Measurements from ENCODE around the gene PLAC8L1. TPM values are rescaled to one million over a fixed set of nuclear protein-coding genes. Genes with fewer than 3 reads are reported as not detected.

The PLAC8L1 gene
- total RNA-seq, 5 donors from 2014 or later (not counting 1 experiment from before 2014, with no cell fraction given) = 0.43 to 1.4 (median 0.60) TPM; not detected in 2

- POLR2A ChIA-PET = no interaction called here
- Mint-ChIP-seq H3K27me3 (no peaks in the 10 kb centered on the region), H3K4me3 (no peak overlapping the region), H3K36me3 (no peaks in the 10 kb centered on the region), H3K27ac (no peak overlapping the region), H3K4me1 (no peaks in the 10 kb centered on the region), H3K9me3 (no peaks in the 10 kb centered on the region)
- H3K36me3 ChIP-seq (ENCODE audit: control insufficient read depth in 2 of 2, extremely low read depth in 1 of 2, insufficient read depth in 1 of 2, low read length in 1 of 2) = no peaks in the 10 kb centered on the region
- CTCF ChIA-PET = no interaction called here
- WGBS (ENCODE audit: insufficient coverage) = no CpG with 5 or more reads among the region's 3 CpGs
- DNase-seq (no peak), ATAC-seq (replicated peaks in 1 of 4) (no peak)
- H3K4me3 ChIP-seq (ENCODE audit: control insufficient read depth in 1 of 2, extremely low read depth in 1 of 2, low read length in 1 of 2) = no peak overlapping the region
- no peak overlapping the region for H3K27ac ChIP-seq (ENCODE audit: low read length)
- H3K27me3 ChIP-seq (replicated peaks in 1 of 2; ENCODE audit: control insufficient read depth in 2 of 2, extremely low read depth in 1 of 2, insufficient read depth in 2 of 2, low read length in 1 of 2) = no peaks in the 10 kb centered on the region
- H3K9me3 ChIP-seq = no peaks in the 10 kb centered on the region
- no peaks in the 10 kb centered on the region for H3K4me1 ChIP-seq (ENCODE audit: control insufficient read depth in 1 of 2, extremely low read depth in 1 of 2, insufficient read depth in 2 of 2, low read length in 2 of 2)
Measured at GRCh38 chr5:146088098-146088497, 17.3 kb downstream of the PLAC8L1 start.

GRCh38 chr5:146084376-146084775 lies 21.0 kb downstream of the PLAC8L1 start:
- H3K4me1 Mint-ChIP-seq = peaks cover 0 to 9% (median 9%) of the 10 kb centered on the region in 3 donors
- no peak overlapping the region for H3K27ac ChIP-seq (ENCODE audit: low read length)
- peaks cover 0 to 6% of the 10 kb centered on the region in 2 donors for H3K27me3 Mint-ChIP-seq
- no peak for ATAC-seq (replicated peaks in 1 of 4)
- no peaks in the 10 kb centered on the region for H3K27me3 ChIP-seq (replicated peaks in 1 of 2; ENCODE audit: control insufficient read depth in 2 of 2, extremely low read depth in 1 of 2, insufficient read depth in 2 of 2, low read length in 1 of 2)
- no peaks in the 10 kb centered on the region for H3K9me3 Mint-ChIP-seq
- peaks cover 3 to 4% of the 10 kb centered on the region in 2 experiments for H3K4me1 ChIP-seq (ENCODE audit: control insufficient read depth in 1 of 2, extremely low read depth in 1 of 2, insufficient read depth in 2 of 2, low read length in 2 of 2)
- DNase-seq = no peak
- ChIA-PET CTCF (no interaction called here), POLR2A (no interaction called here)
- H3K36me3 ChIP-seq (ENCODE audit: control insufficient read depth in 2 of 2, extremely low read depth in 1 of 2, insufficient read depth in 1 of 2, low read length in 1 of 2) = no peaks in the 10 kb centered on the region
- no peak overlapping the region for H3K4me3 Mint-ChIP-seq
- WGBS (ENCODE audit: insufficient coverage) = 87% methylated on average over 2 of the region's 4 CpGs
- no peaks in the 10 kb centered on the region for H3K9me3 ChIP-seq
- H3K36me3 Mint-ChIP-seq = no peaks in the 10 kb centered on the region
- no peak overlapping the region for H3K4me3 ChIP-seq (ENCODE audit: control insufficient read depth in 1 of 2, extremely low read depth in 1 of 2, low read length in 1 of 2)
- H3K27ac Mint-ChIP-seq = no peak overlapping the region

- CTCF ChIA-PET = no interaction called here
- Mint-ChIP-seq H3K27ac (no peak overlapping the region), H3K27me3 (peaks cover 0 to 6% of the 10 kb centered on the region in 2 donors), H3K36me3 (no peaks in the 10 kb centered on the region), H3K4me3 (no peak overlapping the region), H3K9me3 (no peaks in the 10 kb centered on the region), H3K4me1 (peaks cover 0 to 14% (median 13%) of the 10 kb centered on the region in 3 donors)
- WGBS (ENCODE audit: insufficient coverage) = 88% methylated on average over 1 of the region's 3 CpGs
- Histone ChIP-seq H3K36me3 (ENCODE audit: control insufficient read depth in 2 of 2, extremely low read depth in 1 of 2, insufficient read depth in 1 of 2, low read length in 1 of 2) (no peaks in the 10 kb centered on the region), H3K27ac (ENCODE audit: low read length) (no peak overlapping the region), H3K27me3 (replicated peaks in 1 of 2; ENCODE audit: control insufficient read depth in 2 of 2, extremely low read depth in 1 of 2, insufficient read depth in 2 of 2, low read length in 1 of 2) (no peaks in the 10 kb centered on the region), H3K9me3 (no peaks in the 10 kb centered on the region), H3K4me3 (ENCODE audit: control insufficient read depth in 1 of 2, extremely low read depth in 1 of 2, low read length in 1 of 2) (no peak overlapping the region), H3K4me1 (ENCODE audit: control insufficient read depth in 1 of 2, extremely low read depth in 1 of 2, insufficient read depth in 2 of 2, low read length in 2 of 2) (peaks cover 3 to 4% of the 10 kb centered on the region in 2 experiments)
- DNase-seq = no peak
- ATAC-seq (replicated peaks in 1 of 4) = no peak
- POLR2A ChIA-PET = no interaction called here
Measured at GRCh38 chr5:146082798-146083197, 22.6 kb downstream of the PLAC8L1 start.

GRCh38 chr5:146081556-146081955 lies 23.8 kb downstream of the PLAC8L1 start:
- H3K27me3 Mint-ChIP-seq = peaks cover 0 to 6% of the 10 kb centered on the region in 2 donors
- peaks cover 0 to 14% (median 13%) of the 10 kb centered on the region in 3 donors for H3K4me1 Mint-ChIP-seq
- Histone ChIP-seq H3K4me1 (ENCODE audit: control insufficient read depth in 1 of 2, extremely low read depth in 1 of 2, insufficient read depth in 2 of 2, low read length in 2 of 2) (peaks cover 3 to 4% of the 10 kb centered on the region in 2 experiments), H3K4me3 (ENCODE audit: control insufficient read depth in 1 of 2, extremely low read depth in 1 of 2, low read length in 1 of 2) (no peak overlapping the region), H3K36me3 (ENCODE audit: control insufficient read depth in 2 of 2, extremely low read depth in 1 of 2, insufficient read depth in 1 of 2, low read length in 1 of 2) (no peaks in the 10 kb centered on the region), H3K27ac (ENCODE audit: low read length) (no peak overlapping the region), H3K27me3 (replicated peaks in 1 of 2; ENCODE audit: control insufficient read depth in 2 of 2, extremely low read depth in 1 of 2, insufficient read depth in 2 of 2, low read length in 1 of 2) (no peaks in the 10 kb centered on the region), H3K9me3 (no peaks in the 10 kb centered on the region)
- ATAC-seq (replicated peaks in 1 of 4) (no peak), DNase-seq (no peak)
- H3K4me3 Mint-ChIP-seq = no peak overlapping the region
- no peaks in the 10 kb centered on the region for H3K9me3 Mint-ChIP-seq
- WGBS (ENCODE audit: insufficient coverage) = 100% methylated on average over 1 of the region's 6 CpGs
- H3K27ac Mint-ChIP-seq = no peak overlapping the region
- no peaks in the 10 kb centered on the region for H3K36me3 Mint-ChIP-seq
- CTCF ChIA-PET = no interaction called here
- POLR2A ChIA-PET = no interaction called here

- H3K4me3 Mint-ChIP-seq = no peak overlapping the region
- DNase-seq = peak in 1 of 35 experiments; percentile 13
Measured at GRCh38 chr5:146079695-146080373, 25.5 kb downstream of the PLAC8L1 start.

GRCh38 chr5:146078566-146078965 lies 26.8 kb downstream of the PLAC8L1 start:
- Histone ChIP-seq H3K9me3 (no peaks in the 10 kb centered on the region), H3K27me3 (replicated peaks in 1 of 2; ENCODE audit: control insufficient read depth in 2 of 2, extremely low read depth in 1 of 2, insufficient read depth in 2 of 2, low read length in 1 of 2) (peaks cover 0 to 5% of the 10 kb centered on the region in 2 experiments), H3K4me3 (ENCODE audit: control insufficient read depth in 1 of 2, extremely low read depth in 1 of 2, low read length in 1 of 2) (no peak overlapping the region), H3K4me1 (ENCODE audit: control insufficient read depth in 1 of 2, extremely low read depth in 1 of 2, insufficient read depth in 2 of 2, low read length in 2 of 2) (peaks cover 3 to 4% of the 10 kb centered on the region in 2 experiments), H3K36me3 (ENCODE audit: control insufficient read depth in 2 of 2, extremely low read depth in 1 of 2, insufficient read depth in 1 of 2, low read length in 1 of 2) (no peaks in the 10 kb centered on the region), H3K27ac (ENCODE audit: low read length) (no peak overlapping the region)
- H3K27me3 Mint-ChIP-seq = peaks cover 1 to 10% of the 10 kb centered on the region in 2 donors
- peaks cover 0 to 14% (median 13%) of the 10 kb centered on the region in 3 donors for H3K4me1 Mint-ChIP-seq
- H3K36me3 Mint-ChIP-seq = no peaks in the 10 kb centered on the region
- no peak for ATAC-seq (replicated peaks in 1 of 4)
- H3K9me3 Mint-ChIP-seq = no peaks in the 10 kb centered on the region
- no CpG with 5 or more reads among the region's 2 CpGs for WGBS (ENCODE audit: insufficient coverage)
- DNase-seq = no peak
- POLR2A ChIA-PET = no interaction called here
- CTCF ChIA-PET = no interaction called here
- no peak overlapping the region for H3K27ac Mint-ChIP-seq
- H3K4me3 Mint-ChIP-seq = no peak overlapping the region

More at GRCh38 chr5:146079695-146080373, 25.5 kb downstream of the PLAC8L1 start:
- POLR2A ChIA-PET = no interaction called here
- no peak overlapping the region for H3K4me3 ChIP-seq (ENCODE audit: control insufficient read depth in 1 of 2, extremely low read depth in 1 of 2, low read length in 1 of 2)
- H3K27me3 Mint-ChIP-seq = peaks cover 0 to 8% of the 10 kb centered on the region in 2 donors
- H3K9me3 Mint-ChIP-seq = no peaks in the 10 kb centered on the region
- H3K27me3 ChIP-seq (replicated peaks in 1 of 2; ENCODE audit: control insufficient read depth in 2 of 2, extremely low read depth in 1 of 2, insufficient read depth in 2 of 2, low read length in 1 of 2) = peaks cover 0 to 3% of the 10 kb centered on the region in 2 experiments
- peaks cover 0 to 14% (median 13%) of the 10 kb centered on the region in 3 donors for H3K4me1 Mint-ChIP-seq
- no peaks in the 10 kb centered on the region for H3K9me3 ChIP-seq
- H3K4me1 ChIP-seq (ENCODE audit: control insufficient read depth in 1 of 2, extremely low read depth in 1 of 2, insufficient read depth in 2 of 2, low read length in 2 of 2) = peaks cover 3 to 4% of the 10 kb centered on the region in 2 experiments
- no peaks in the 10 kb centered on the region for H3K36me3 Mint-ChIP-seq
- H3K27ac Mint-ChIP-seq = no peak overlapping the region
- 0% methylated on average over 1 of the region's 7 CpGs for WGBS (ENCODE audit: insufficient coverage)
- ATAC-seq (replicated peaks in 1 of 4) = no peak
- H3K27ac ChIP-seq (ENCODE audit: low read length) = no peak overlapping the region
- H3K36me3 ChIP-seq (ENCODE audit: control insufficient read depth in 2 of 2, extremely low read depth in 1 of 2, insufficient read depth in 1 of 2, low read length in 1 of 2) = no peaks in the 10 kb centered on the region
- CTCF ChIA-PET = no interaction called here

Measured in T-cell (primary cell).